ENCODE data around the gene GRM4.
"Not testable (repeated sequence)": the region's sequence is repeated elsewhere in the genome, so short reads cannot be mapped to it uniquely, and the experiment has no call there.

Gene GRM4

GRCh38 chr6:34028691-34029360 lies 117.1 kb downstream of the GRM4 start:
- in situ Hi-C loops (cut with MboI; ENCODE audit: low sequenced_read_pairs): loop anchor here (10.0 kb wide), 1 partner anchor 254 kb away; no protein-coding TSS in a partner anchor

- in situ Hi-C loops (cut with MboI; ENCODE audit: low sequenced_read_pairs): loop anchor here (10.0 kb wide), 1 partner anchor 253 kb away; no protein-coding TSS in a partner anchor
Observed at GRCh38 chr6:34027939-34028441, 117.9 kb downstream of the GRM4 start.

GRCh38 chr6:34027445-34027936 lies 118.4 kb downstream of the GRM4 start:
- in situ Hi-C loops (cut with MboI; ENCODE audit: low sequenced_read_pairs): loop anchor here (10.0 kb wide), 1 partner anchor 253 kb away; no protein-coding TSS in a partner anchor

GRCh38 chr6:34025861-34026260 lies 120.0 kb downstream of the GRM4 start:
- in situ Hi-C loops (cut with MboI; ENCODE audit: low sequenced_read_pairs): loop anchor here (10.0 kb wide), 1 partner anchor 251 kb away; no protein-coding TSS in a partner anchor

- in situ Hi-C loops (cut with MboI; ENCODE audit: low sequenced_read_pairs): loop anchor here (10.0 kb wide), 1 partner anchor 250 kb away; no protein-coding TSS in a partner anchor
Observed at GRCh38 chr6:34025112-34025807, 120.6 kb downstream of the GRM4 start.

- in situ Hi-C loops (cut with MboI; ENCODE audit: low sequenced_read_pairs): loop anchor here (10.0 kb wide), 1 partner anchor 248 kb away; no protein-coding TSS in a partner anchor
Observed at GRCh38 chr6:34022873-34023255, 123.0 kb downstream of the GRM4 start.

- in situ Hi-C loops (cut with MboI; ENCODE audit: low sequenced_read_pairs): loop anchor here (10.0 kb wide), 1 partner anchor 248 kb away; no protein-coding TSS in a partner anchor
Observed at GRCh38 chr6:34022250-34022872, 123.5 kb downstream of the GRM4 start.

GRCh38 chr6:34021554-34022190 lies 124.2 kb downstream of the GRM4 start:
- in situ Hi-C loops (cut with MboI; ENCODE audit: low sequenced_read_pairs): loop anchor here (10.0 kb wide), 1 partner anchor 247 kb away; no protein-coding TSS in a partner anchor

GRCh38 chr6:34020807-34021553 lies 124.9 kb downstream of the GRM4 start:
- in situ Hi-C loops (cut with MboI; ENCODE audit: low sequenced_read_pairs): loop anchor here (10.0 kb wide), 1 partner anchor 246 kb away; no protein-coding TSS in a partner anchor

- in situ Hi-C loops (cut with MboI; ENCODE audit: low sequenced_read_pairs): loop anchor here (10.0 kb wide), 1 partner anchor 245 kb away; no protein-coding TSS in a partner anchor
Observed at GRCh38 chr6:34020278-34020677, 125.6 kb downstream of the GRM4 start.

- in situ Hi-C loops (cut with MboI; ENCODE audit: low sequenced_read_pairs): no loop called here
Observed at GRCh38 chr6:34018961-34019606, 126.8 kb downstream of the GRM4 start.

GRCh38 chr6:34018026-34018425 lies 127.9 kb downstream of the GRM4 start:
- in situ Hi-C loops (cut with MboI; ENCODE audit: low sequenced_read_pairs): no loop called here

- in situ Hi-C loops (cut with MboI; ENCODE audit: low sequenced_read_pairs): no loop called here
Observed at GRCh38 chr6:34017106-34017805, 128.6 kb downstream of the GRM4 start.

GRCh38 chr6:34016573-34016972 lies 129.3 kb downstream of the GRM4 start:
- in situ Hi-C loops (cut with MboI; ENCODE audit: low sequenced_read_pairs): not testable (repeated sequence)

GRCh38 chr6:34015586-34015985 lies 130.3 kb downstream of the GRM4 start:
- in situ Hi-C loops (cut with MboI; ENCODE audit: low sequenced_read_pairs): no loop called here

- in situ Hi-C loops (cut with MboI; ENCODE audit: low sequenced_read_pairs): no loop called here
Observed at GRCh38 chr6:34011264-34011663, 134.6 kb downstream of the GRM4 start.

- in situ Hi-C loops (cut with MboI; ENCODE audit: low sequenced_read_pairs): no loop called here
Observed at GRCh38 chr6:34005901-34006531, 139.9 kb downstream of the GRM4 start.

GRCh38 chr6:34004706-34005105 lies 141.2 kb downstream of the GRM4 start:
- in situ Hi-C loops (cut with MboI; ENCODE audit: low sequenced_read_pairs): no loop called here

Measured in HL-60/S4 treated with retinoic acid at 250 ng/mL for 4 days and 3 days (cell line).